Measurements from ENCODE around the gene IL18.
"Not testable (repeated sequence)": the region's sequence is repeated elsewhere in the genome, so short reads cannot be mapped to it uniquely, and the experiment has no call there.

IL18 gene

DNA sequence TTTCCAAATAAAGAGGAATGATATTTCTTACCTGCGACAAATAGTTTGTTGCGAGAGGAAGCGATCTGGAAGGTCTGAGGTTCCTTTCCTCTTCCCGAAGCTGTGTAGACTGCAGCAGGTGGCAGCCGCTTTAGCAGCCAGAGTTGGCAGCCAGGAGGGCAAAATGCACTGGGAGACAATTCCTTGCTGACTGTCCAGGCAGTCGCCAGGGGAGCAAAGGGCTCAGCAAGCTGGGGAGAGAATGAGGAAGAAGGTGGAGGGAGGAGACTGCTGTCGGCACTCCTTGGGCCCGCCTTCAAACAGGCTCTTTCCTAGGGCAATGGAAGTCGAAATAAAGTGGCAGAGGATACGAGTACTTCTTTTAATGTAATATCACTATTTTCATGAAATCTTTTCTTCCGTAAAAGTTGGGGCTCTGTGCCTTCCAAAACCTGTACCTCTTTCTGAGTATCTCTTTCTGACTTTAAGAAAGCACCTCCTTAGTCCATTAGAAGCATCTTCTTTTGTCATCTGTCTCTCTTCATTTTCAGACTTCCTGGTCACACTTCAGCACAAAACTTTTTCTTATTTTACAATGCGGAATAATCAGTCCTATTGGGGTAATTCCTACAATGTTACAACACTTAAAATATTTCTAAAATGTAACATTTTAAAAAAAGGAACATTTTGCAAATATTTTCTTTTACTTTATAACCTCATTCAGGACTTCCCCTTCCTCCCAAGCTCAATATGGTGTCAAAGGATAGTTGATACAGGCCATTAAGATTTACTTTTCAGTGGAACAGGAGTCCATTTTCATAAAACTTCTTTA, at the start of gene IL18:
Gene IL18, minus strand, starts transcription at position 220 of the 811 bp plus-strand sequence. CDS start 9,041 bp downstream, outside the sequence.
- no peaks in the 10 kb centered on the region for H3K36me3 Mint-ChIP-seq
- H3K27ac Mint-ChIP-seq = no peak within 1 kb of the TSS
- DNase-seq (ENCODE audit: low spot score in 2 of 2) = no peak
- no peaks in the 10 kb centered on the region for H3K4me1 Mint-ChIP-seq
- no peak for ATAC-seq
- no peaks in the 10 kb centered on the region for H3K9me3 Mint-ChIP-seq
- H3K4me3 Mint-ChIP-seq = no peak within 1 kb of the TSS

DNA sequence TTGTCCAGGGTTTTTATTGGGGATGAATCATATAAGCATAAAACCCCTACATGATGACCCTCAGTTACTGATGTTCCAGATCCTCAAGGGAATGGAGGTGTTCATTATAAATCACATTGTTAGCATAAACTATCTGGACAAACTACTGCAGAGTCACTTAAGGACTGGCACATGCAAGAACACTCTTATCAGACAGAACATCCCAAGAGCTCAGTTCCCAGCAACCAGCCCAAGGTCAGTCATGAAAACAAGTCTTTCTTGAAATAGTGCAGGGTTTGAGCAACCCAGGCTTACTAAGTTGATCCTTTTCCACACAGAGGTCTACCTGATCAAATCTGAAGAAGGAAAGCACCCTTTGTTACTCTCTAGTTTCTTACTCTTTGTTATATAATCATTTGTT, 48.8 kb upstream of the IL18 start:
- Mint-ChIP-seq H3K27ac (no peak overlapping the region), H3K4me1 (peaks cover 15% of the 10 kb centered on the region), H3K9me3 (no peaks in the 10 kb centered on the region), H3K36me3 (no peaks in the 10 kb centered on the region), H3K4me3 (no peak overlapping the region)
- DNase-seq (ENCODE audit: low spot score in 2 of 2) = no peak
- no peak for ATAC-seq

DNA sequence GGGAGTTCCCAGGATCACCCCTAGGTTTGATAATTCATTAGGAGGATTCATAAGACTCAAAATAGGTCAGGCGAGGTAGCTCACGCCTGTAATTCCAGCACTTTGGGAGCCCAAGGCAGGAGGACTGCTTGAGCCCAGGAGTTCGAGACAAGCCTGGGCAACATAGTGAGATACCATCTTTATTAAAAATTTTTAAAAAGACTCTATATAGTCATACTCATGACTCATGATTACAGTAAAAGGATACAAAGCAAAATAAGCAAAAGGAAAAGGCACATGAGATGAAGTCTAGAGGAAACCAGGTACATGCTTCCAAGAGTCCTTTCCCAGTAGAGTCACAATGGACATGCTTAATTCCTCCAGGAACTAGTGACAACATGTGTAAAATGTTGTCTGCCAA, 48.4 kb upstream of the IL18 start:
- ATAC-seq = no peak
- no peak for DNase-seq (ENCODE audit: low spot score in 2 of 2)
- no peaks in the 10 kb centered on the region for H3K9me3 Mint-ChIP-seq
- peaks cover 15% of the 10 kb centered on the region for H3K4me1 Mint-ChIP-seq
- no peaks in the 10 kb centered on the region for H3K36me3 Mint-ChIP-seq
- H3K4me3 Mint-ChIP-seq = no peak overlapping the region
- no peak overlapping the region for H3K27ac Mint-ChIP-seq

DNA sequence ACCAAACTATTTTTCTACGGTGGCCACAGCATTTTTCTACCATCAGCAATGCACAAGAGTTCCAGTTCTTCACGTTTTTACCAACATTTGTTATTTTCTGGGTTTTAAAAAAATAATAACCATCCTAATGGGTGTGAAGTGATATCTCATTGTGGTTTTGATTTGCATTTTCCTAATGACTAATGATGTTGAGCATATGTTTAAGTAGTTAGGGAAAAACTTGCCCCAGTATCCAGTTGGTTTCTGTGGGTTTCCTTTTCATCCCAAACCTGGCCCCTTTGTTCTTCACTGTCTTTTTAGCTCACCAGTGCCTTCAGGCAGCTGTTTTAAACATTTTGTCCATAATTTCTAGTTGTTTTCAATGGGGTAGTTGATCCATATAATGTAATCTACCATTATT, 47.6 kb upstream of the IL18 start:
- Mint-ChIP-seq H3K36me3 (no peaks in the 10 kb centered on the region), H3K9me3 (no peaks in the 10 kb centered on the region), H3K27ac (no peak overlapping the region), H3K4me3 (no peak overlapping the region), H3K4me1 (peaks cover 15% of the 10 kb centered on the region)
- DNase-seq (ENCODE audit: low spot score in 2 of 2) = no peak
- peak; percentile 67 for ATAC-seq

DNA sequence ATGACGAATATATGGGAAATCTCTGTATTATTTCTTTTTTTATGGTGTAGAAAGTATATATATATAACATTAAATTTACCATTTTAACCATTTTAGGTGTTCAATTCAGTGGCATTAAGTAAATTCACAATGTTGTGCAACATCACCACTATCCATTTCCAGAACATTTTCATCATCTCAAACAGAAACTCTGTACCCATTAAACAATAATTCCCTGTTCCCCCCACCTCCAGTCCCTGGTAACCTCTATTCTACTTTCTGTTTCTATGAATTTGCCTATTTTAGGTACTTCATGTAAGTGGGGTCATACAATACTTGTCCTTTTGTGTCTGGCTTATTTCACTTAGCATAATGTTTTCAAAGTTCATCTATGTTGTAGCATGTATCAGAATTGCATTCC, 47.0 kb upstream of the IL18 start:
- ATAC-seq = no peak
- H3K4me1 Mint-ChIP-seq = peaks cover 15% of the 10 kb centered on the region
- H3K9me3 Mint-ChIP-seq = no peaks in the 10 kb centered on the region
- no peak overlapping the region for H3K4me3 Mint-ChIP-seq
- no peaks in the 10 kb centered on the region for H3K36me3 Mint-ChIP-seq
- no peak for DNase-seq (ENCODE audit: low spot score in 2 of 2)
- no peak overlapping the region for H3K27ac Mint-ChIP-seq

DNA sequence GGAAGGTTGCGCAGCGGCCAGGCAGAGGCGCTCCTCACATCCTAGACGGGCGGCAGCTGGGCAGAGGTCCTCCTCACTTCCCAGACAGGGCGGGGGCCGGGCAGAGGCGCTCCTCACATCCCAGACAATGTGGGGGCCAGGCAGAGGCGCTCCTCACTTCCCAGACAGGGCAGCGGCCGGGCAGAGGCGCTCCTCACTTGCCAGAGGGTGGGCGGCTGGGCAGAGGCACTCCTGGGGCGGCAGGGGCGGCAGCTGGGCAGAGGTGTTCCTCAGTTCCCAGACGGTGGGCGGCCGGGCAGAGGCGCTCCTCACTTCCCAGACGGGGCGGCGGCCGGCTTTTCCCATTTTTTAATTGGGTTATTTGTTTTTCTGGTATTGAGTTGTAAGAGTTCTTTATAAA, 42.2 kb upstream of the IL18 start:
- H3K4me1 Mint-ChIP-seq = peaks cover 2% of the 10 kb centered on the region
- H3K9me3 Mint-ChIP-seq = no peaks in the 10 kb centered on the region
- ATAC-seq = no peak
- no peak overlapping the region for H3K4me3 Mint-ChIP-seq
- no peaks in the 10 kb centered on the region for H3K36me3 Mint-ChIP-seq
- H3K27ac Mint-ChIP-seq = no peak overlapping the region
- no peak for DNase-seq (ENCODE audit: low spot score in 2 of 2)

DNA sequence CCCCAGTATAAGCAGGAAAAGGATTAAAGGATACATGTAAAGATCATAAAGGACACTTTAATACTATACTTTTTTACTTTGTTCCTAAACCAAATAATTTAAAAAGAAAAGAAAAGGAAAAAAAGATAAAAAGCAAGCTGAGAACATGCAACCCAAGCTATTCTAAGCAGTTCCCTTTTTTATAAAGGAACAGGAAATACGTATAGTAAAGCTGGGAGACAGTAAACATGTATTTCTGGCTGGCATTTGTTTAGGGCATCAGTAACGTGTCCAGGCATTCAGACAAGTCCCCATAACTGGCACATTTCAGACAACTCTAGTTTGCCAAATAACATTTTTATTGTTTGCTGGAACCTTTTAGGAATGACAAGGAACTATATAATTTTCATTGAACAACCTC, 36.4 kb upstream of the IL18 start:
- Mint-ChIP-seq H3K36me3 (no peaks in the 10 kb centered on the region), H3K4me1 (no peaks in the 10 kb centered on the region), H3K4me3 (no peak overlapping the region), H3K9me3 (no peaks in the 10 kb centered on the region), H3K27ac (no peak overlapping the region)
- ATAC-seq = no peak
- DNase-seq (ENCODE audit: low spot score in 2 of 2) = no peak

DNA sequence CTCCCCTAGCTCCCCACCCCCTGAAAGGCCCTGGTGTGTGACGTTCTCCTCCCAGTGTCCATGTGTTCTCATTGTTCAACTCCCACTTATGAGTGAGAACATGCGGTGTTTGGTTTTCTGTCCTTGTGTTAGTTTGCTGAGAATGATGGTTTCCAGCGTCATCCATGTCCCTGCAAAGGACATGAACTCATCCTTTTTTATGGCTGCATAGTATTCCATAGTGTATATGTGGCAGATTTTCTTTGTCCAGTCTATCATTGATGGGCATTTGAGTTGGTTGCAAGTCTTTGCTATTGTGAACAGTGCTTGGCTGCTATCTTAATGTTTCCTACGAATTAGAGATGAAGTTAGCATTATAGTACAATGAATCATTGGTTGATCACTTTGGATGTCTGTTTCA, 35.2 kb upstream of the IL18 start:
- not testable (repeated sequence) for H3K4me1 Mint-ChIP-seq; DNase-seq (ENCODE audit: low spot score in 2 of 2); H3K36me3 Mint-ChIP-seq; H3K4me3 Mint-ChIP-seq; H3K9me3 Mint-ChIP-seq; ATAC-seq; H3K27ac Mint-ChIP-seq

DNA sequence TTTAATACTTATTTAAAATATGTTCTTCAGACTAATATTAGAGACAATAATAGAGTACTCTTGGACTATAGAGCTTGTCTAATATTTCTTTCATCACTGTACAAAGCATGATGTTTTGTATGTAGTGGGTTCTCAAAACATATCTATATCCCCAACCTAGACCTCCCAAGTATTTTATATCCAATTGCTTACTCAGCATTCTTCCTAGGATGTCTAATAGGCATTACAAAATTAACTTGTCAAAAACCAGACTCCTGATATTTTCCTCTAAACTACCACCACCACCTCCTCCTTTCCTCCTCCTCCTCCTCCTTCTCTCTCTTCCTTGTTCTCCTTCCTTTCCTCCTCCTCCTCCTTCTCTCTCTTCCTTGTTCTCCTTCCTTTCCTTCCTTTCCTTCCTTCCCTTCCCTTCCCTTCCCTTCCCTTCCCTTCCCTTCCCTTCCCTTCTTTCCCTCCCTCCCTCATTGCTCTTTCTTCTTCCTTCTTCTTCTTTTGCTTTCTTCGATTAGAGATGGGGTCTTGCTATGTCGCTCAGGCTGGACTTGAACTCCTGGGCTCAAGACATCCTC, 32.7 kb upstream of the IL18 start:
- Mint-ChIP-seq H3K27ac (no peak overlapping the region), H3K4me1 (no peaks in the 10 kb centered on the region), H3K36me3 (no peaks in the 10 kb centered on the region), H3K4me3 (no peak overlapping the region), H3K9me3 (no peaks in the 10 kb centered on the region)
- DNase-seq (ENCODE audit: low spot score in 2 of 2) (no peak), ATAC-seq (no peak)

DNA sequence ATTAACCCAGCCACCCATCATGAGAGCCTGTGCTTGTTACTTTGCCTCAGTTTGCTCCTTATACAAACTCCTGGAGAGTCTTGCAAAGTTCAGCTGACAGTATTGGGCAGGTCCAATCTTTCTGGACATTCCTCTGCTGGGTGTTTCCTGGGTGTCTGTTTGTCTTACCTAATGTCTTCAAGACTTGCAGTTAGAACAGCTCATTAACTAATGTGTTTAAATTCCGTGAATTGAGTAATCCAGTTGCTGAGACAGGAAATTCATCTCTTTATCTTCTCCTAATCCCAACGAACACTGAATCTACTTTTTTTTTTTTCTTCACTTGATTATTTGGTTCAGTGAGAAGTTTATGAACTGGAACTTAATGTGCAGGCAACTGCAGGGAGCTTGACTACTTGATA, 32.1 kb upstream of the IL18 start:
- Mint-ChIP-seq H3K4me1 (no peaks in the 10 kb centered on the region), H3K27ac (no peak overlapping the region), H3K9me3 (no peaks in the 10 kb centered on the region), H3K4me3 (no peak overlapping the region), H3K36me3 (no peaks in the 10 kb centered on the region)
- ATAC-seq (no peak), DNase-seq (ENCODE audit: low spot score in 2 of 2) (no peak)

DNA sequence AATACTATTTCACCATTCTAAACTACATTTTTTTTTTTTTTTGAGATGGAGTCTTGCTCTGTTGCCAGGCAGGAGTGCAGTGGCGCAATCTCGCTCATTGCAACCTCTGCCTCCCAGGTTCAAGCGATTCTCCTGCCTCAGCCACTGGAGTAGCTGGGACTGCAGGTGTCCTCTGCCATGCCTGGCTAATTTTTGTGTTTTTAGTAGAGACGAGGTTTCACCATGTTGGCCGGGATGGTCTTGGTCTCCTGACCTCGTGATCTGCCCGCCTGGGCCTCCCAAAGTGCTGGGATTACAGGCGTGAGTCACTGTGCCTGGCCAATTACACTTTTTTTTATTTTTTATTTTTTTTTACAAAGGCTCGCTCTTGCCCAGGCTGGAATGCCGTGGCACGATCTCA, 31.2 kb upstream of the IL18 start:
- H3K36me3 Mint-ChIP-seq; DNase-seq (ENCODE audit: low spot score in 2 of 2); H3K4me3 Mint-ChIP-seq; ATAC-seq; H3K27ac Mint-ChIP-seq; H3K4me1 Mint-ChIP-seq; H3K9me3 Mint-ChIP-seq: not testable (repeated sequence)

DNA sequence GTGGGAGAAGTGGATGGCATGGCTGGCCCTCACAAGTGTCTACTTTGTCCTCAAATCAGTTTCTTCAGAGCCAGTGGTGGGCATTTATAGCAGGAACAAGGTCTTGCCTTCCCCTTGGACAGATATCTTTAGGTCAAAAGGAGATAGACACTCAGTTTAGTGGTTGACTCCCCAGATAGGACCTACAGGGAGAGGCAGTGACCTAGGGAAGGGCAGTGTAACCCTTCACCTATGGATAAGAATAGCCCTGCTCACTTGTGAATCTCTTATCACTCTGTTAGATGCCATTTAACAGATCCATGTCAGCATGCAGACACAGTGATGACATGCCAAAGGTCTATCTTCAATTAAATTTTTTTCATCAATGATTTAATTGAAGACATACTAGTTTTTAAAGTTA, 22.4 kb upstream of the IL18 start:
- DNase-seq (ENCODE audit: low spot score in 2 of 2) (no peak), ATAC-seq (no peak)
- no peak overlapping the region for H3K27ac Mint-ChIP-seq
- no peak overlapping the region for H3K4me3 Mint-ChIP-seq
- H3K4me1 Mint-ChIP-seq = no peaks in the 10 kb centered on the region
- no peaks in the 10 kb centered on the region for H3K9me3 Mint-ChIP-seq
- no peaks in the 10 kb centered on the region for H3K36me3 Mint-ChIP-seq

DNA sequence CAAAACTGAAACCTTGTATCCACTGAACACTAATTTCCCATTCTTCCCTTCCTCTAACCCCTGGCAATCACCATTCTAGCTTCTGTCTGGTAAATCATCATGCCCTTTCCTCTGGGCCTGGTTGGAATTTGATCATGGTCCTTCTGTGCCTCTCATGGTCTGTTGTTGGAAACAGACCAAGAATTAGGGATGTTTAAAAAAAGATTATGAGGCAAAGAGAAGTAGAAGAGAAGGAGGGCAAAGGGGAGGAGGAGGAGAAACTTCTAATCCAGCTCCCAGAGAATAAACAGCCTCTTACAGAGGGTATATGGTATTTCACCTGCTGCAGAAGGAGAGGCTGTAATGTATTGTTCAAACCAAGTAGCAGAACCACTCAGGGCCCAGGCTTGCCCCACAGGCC, 22.0 kb upstream of the IL18 start:
- H3K9me3 Mint-ChIP-seq = no peaks in the 10 kb centered on the region
- H3K4me1 Mint-ChIP-seq = no peaks in the 10 kb centered on the region
- H3K36me3 Mint-ChIP-seq = no peaks in the 10 kb centered on the region
- H3K27ac Mint-ChIP-seq = no peak overlapping the region
- H3K4me3 Mint-ChIP-seq = no peak overlapping the region
- no peak for ATAC-seq
- no peak for DNase-seq (ENCODE audit: low spot score in 2 of 2)

DNA sequence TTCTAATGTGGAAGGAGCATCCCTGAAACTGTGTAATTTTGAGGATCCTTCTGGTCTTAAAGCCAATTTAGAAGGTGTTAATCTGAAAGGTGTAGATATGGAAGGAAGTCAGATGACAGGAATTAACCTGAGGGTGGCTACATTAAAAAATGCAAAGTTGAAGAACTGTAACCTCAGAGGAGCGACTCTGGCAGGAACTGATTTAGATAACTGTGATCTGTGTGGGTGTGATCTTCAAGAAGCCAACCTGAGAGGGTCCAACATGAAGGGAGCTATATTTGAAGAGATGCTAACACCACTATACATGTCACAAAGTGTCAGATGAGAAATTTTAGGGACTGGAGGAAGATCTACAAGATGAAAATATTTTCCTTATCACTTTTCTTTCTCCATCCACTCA, 19.0 kb upstream of the IL18 start:
- Mint-ChIP-seq H3K4me1 (peaks cover 7% of the 10 kb centered on the region), H3K27ac (no peak overlapping the region), H3K9me3 (no peaks in the 10 kb centered on the region), H3K4me3 (no peak overlapping the region), H3K36me3 (no peaks in the 10 kb centered on the region)
- DNase-seq (ENCODE audit: low spot score in 2 of 2) = no peak
- no peak for ATAC-seq

DNA sequence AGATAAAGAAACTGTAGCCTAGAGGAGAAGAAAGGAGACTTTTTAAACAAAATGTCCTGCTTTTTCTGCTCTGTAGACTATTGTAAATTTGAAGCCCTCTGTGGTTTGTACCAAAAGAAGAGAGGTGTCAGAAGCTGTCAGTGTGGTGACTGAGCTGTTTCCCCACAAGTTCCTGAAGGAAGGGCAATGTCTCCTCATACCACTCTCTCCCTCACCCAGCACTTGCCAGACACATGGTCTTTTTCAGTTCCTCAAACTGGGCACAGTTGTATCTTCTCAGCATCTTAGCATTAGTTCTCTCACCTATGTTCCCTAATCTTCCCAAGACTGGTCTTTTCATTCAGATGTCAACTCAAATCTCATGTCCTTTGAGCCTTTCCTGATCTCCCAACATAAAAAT, 15.7 kb upstream of the IL18 start:
- Mint-ChIP-seq H3K4me1 (peaks cover 17% of the 10 kb centered on the region), H3K4me3 (no peak overlapping the region), H3K27ac (no peak overlapping the region), H3K36me3 (no peaks in the 10 kb centered on the region), H3K9me3 (no peaks in the 10 kb centered on the region)
- peak; percentile 60 for ATAC-seq
- no peak for DNase-seq (ENCODE audit: low spot score in 2 of 2)

DNA sequence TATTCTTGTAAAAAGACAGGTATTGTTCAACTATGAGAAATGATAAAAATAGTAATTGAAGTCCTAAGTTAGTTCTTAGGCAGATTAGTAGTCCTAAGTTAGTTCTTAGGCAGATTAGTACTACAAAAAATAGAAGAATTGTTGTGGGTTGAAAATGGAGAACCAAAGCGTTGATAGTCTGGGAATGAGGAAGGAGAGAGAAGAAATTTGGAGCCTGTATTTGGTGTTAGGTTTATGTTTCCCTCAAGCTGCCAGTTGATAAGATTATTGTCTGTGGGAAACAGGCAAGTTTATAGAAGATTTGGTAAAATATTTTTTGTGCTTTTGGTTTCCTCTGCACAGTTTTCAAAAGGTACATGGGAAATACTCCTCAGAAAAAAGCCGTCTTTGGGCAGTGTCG, 15.0 kb upstream of the IL18 start:
- no peak for DNase-seq (ENCODE audit: low spot score in 2 of 2)
- Mint-ChIP-seq H3K9me3 (no peaks in the 10 kb centered on the region), H3K4me3 (no peak overlapping the region), H3K27ac (no peak overlapping the region), H3K36me3 (no peaks in the 10 kb centered on the region), H3K4me1 (peaks cover 19% of the 10 kb centered on the region)
- no peak for ATAC-seq
